SK-N-SH (cell line): ENCODE data around the gene IRGQ.

Experiments
- EP300 ChIP-seq, 2 experiments: IDR thresholded peaks; 2 replicates each; pipeline versions ENCODE4 v1.4.0 to v1.6.1; 2012; ENCODE audit warnings: borderline replicate concordance in 1 of 2, low read depth in 1 of 2, low read length in 1 of 2
- POLR2AphosphoS5 ChIP-seq: IDR thresholded peaks from 2 replicates; pipeline ENCODE4 v1.6.1; 2012; ENCODE audit warnings: low read depth, low read length
- SIN3A ChIP-seq: IDR thresholded peaks from 2 replicates; pipeline ENCODE4 v1.6.1; 2012; ENCODE audit warnings: low read depth, mild to moderate bottlenecking, low read length, moderate library complexity, borderline replicate concordance
- TAF1 ChIP-seq: IDR thresholded peaks from 2 replicates; pipeline ENCODE4 v1.6.1; 2012; ENCODE audit warnings: low read depth, mild to moderate bottlenecking, low read length, moderate library complexity, borderline replicate concordance
- TF ChIP-seq, protein P1 (sequence below): fragments of 200-600 bp; sonication (generic); IDR thresholded peaks from 2 replicates; pipeline ENCODE4 v1.6.1; 2017; ENCODE audit warnings: antibody characterized with exemption, mild to moderate bottlenecking, moderate library complexity
- TF ChIP-seq, protein P2 (sequence below): IDR thresholded peaks from 2 replicates; pipeline ENCODE4 v1.6.1; 2012; ENCODE audit warnings: mild to moderate bottlenecking, low read depth, low read length, moderate library complexity
- TF ChIP-seq, protein P3 (sequence below): IDR thresholded peaks from 2 replicates; pipeline ENCODE4 v1.4.0; 2012; ENCODE audit warnings: low read depth, borderline replicate concordance

GRCh38 chr19:43581467-43581866 is 14.5 kb downstream of the IRGQ start:
- TF ChIP-seq, protein P1, sequence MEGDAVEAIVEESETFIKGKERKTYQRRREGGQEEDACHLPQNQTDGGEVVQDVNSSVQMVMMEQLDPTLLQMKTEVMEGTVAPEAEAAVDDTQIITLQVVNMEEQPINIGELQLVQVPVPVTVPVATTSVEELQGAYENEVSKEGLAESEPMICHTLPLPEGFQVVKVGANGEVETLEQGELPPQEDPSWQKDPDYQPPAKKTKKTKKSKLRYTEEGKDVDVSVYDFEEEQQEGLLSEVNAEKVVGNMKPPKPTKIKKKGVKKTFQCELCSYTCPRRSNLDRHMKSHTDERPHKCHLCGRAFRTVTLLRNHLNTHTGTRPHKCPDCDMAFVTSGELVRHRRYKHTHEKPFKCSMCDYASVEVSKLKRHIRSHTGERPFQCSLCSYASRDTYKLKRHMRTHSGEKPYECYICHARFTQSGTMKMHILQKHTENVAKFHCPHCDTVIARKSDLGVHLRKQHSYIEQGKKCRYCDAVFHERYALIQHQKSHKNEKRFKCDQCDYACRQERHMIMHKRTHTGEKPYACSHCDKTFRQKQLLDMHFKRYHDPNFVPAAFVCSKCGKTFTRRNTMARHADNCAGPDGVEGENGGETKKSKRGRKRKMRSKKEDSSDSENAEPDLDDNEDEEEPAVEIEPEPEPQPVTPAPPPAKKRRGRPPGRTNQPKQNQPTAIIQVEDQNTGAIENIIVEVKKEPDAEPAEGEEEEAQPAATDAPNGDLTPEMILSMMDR, result no peak
- TF ChIP-seq, protein P2, sequence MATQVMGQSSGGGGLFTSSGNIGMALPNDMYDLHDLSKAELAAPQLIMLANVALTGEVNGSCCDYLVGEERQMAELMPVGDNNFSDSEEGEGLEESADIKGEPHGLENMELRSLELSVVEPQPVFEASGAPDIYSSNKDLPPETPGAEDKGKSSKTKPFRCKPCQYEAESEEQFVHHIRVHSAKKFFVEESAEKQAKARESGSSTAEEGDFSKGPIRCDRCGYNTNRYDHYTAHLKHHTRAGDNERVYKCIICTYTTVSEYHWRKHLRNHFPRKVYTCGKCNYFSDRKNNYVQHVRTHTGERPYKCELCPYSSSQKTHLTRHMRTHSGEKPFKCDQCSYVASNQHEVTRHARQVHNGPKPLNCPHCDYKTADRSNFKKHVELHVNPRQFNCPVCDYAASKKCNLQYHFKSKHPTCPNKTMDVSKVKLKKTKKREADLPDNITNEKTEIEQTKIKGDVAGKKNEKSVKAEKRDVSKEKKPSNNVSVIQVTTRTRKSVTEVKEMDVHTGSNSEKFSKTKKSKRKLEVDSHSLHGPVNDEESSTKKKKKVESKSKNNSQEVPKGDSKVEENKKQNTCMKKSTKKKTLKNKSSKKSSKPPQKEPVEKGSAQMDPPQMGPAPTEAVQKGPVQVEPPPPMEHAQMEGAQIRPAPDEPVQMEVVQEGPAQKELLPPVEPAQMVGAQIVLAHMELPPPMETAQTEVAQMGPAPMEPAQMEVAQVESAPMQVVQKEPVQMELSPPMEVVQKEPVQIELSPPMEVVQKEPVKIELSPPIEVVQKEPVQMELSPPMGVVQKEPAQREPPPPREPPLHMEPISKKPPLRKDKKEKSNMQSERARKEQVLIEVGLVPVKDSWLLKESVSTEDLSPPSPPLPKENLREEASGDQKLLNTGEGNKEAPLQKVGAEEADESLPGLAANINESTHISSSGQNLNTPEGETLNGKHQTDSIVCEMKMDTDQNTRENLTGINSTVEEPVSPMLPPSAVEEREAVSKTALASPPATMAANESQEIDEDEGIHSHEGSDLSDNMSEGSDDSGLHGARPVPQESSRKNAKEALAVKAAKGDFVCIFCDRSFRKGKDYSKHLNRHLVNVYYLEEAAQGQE, result no peak
- TF ChIP-seq POLR2AphosphoS5 (no peak), TAF1 (no peak), EP300 (IDR thresholded peaks at IDR 0.05; ENCODE audit: borderline replicate concordance in 1 of 2, low read depth in 1 of 2, low read length in 1 of 2) (no peak), SIN3A (no peak)
- TF ChIP-seq, protein P3, sequence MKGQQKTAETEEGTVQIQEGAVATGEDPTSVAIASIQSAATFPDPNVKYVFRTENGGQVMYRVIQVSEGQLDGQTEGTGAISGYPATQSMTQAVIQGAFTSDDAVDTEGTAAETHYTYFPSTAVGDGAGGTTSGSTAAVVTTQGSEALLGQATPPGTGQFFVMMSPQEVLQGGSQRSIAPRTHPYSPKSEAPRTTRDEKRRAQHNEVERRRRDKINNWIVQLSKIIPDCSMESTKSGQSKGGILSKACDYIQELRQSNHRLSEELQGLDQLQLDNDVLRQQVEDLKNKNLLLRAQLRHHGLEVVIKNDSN, result no peak
